Thymus (tissue), 11 donors: ENCODE data around the gene SETBP1. TPM values are rescaled to one million over a fixed set of nuclear protein-coding genes. Genes with fewer than 3 reads are reported as not detected.

Experiments used
- DNase-seq, 9 donors: peaks; one replicate each; pipeline ENCODE4 v3.0.0-alpha.2; 2013; ENCODE audit warnings: low spot score in 9 of 9, low read depth in 6 of 9, missing footprints in 1 of 9
- H3K27ac ChIP-seq, 2 donors: one replicate each; pipeline ENCODE4 v1.5.1; 2013; ENCODE audit warnings: control low read depth in 1 of 2, low read depth in 1 of 2, low read length in 1 of 2, mild to moderate bottlenecking in 1 of 2, moderate library complexity in 1 of 2
- H3K27me3 ChIP-seq, 2 donors: one replicate each; pipeline ENCODE4 v1.5.1; 2013; ENCODE audit warnings: low read length in 1 of 2; ENCODE audit not compliant: control insufficient read depth in 2 of 2, insufficient read depth in 1 of 2
- H3K36me3 ChIP-seq, 2 donors: one replicate each; pipeline ENCODE4 v1.5.1; 2013; ENCODE audit warnings: low read length in 1 of 2, mild to moderate bottlenecking in 1 of 2, moderate library complexity in 1 of 2; ENCODE audit not compliant: control insufficient read depth in 2 of 2, insufficient read depth in 2 of 2
- H3K4me1 ChIP-seq, 2 donors: one replicate each; pipeline ENCODE4 v1.5.1; 2013; ENCODE audit warnings: low read length in 2 of 2; ENCODE audit not compliant: control insufficient read depth in 2 of 2, insufficient read depth in 2 of 2
- H3K4me3 ChIP-seq, 2 donors: one replicate each; pipeline ENCODE4 v1.5.1; 2013; ENCODE audit warnings: low read length in 2 of 2, control low read depth in 1 of 2, mild to moderate bottlenecking in 1 of 2
- H3K9me3 ChIP-seq, 2 donors: one replicate each; pipeline ENCODE4 v1.5.1; 2013; ENCODE audit warnings: low read length in 1 of 2, mild to moderate bottlenecking in 1 of 2; ENCODE audit not compliant: control insufficient read depth in 2 of 2, insufficient read depth in 1 of 2
- WGBS: extraction: QIAGEN DNeasy Blood & Tissue Kit; methylation state at CpG from one replicate; pipeline ENCODE4 v1.1.7; 2013; 5-methylcytosine and 5-hydroxymethylcytosine counted together
- polyA plus RNA-seq: library from polyadenylated mRNA; stranded (reverse); fragments of 200-250 nt; gene quantifications from one replicate; pipeline ENCODE4 v1.2.3, GENCODE V29; 2013
- total RNA-seq: library from RNA; stranded (reverse); fragments of 120-200 nt; gene quantifications from one replicate; pipeline ENCODE4 v1.2.4, GENCODE V29; 2013
- donor health status: healthy.

SETBP1 gene
- total and polyA plus RNA-seq, 2 donors = 3.3 to 8.5 TPM

GRCh38 chr18:45037618-45038017 lies 356.9 kb downstream of the SETBP1 start:
- WGBS = 96% methylated on average over 2 of the region's 2 CpGs
- Histone ChIP-seq H3K4me1 (no peaks in the 10 kb centered on the region), H3K9me3 (no peaks in the 10 kb centered on the region), H3K27ac (no peak overlapping the region), H3K4me3 (no peak overlapping the region), H3K27me3 (no peaks in the 10 kb centered on the region), H3K36me3 (no peaks in the 10 kb centered on the region)
- DNase-seq = no peak

- H3K27ac ChIP-seq = no peak overlapping the region
- no peaks in the 10 kb centered on the region for H3K27me3 ChIP-seq
- H3K4me1 ChIP-seq = no peaks in the 10 kb centered on the region
- no peaks in the 10 kb centered on the region for H3K9me3 ChIP-seq
- no peaks in the 10 kb centered on the region for H3K36me3 ChIP-seq
- WGBS = 78% methylated on average over 5 of the region's 5 CpGs
- DNase-seq = no peak
- no peak overlapping the region for H3K4me3 ChIP-seq
Measured at GRCh38 chr18:45039376-45039775, 358.7 kb downstream of the SETBP1 start.

- no peak for DNase-seq
- Histone ChIP-seq H3K4me3 (no peak overlapping the region), H3K27ac (no peak overlapping the region), H3K27me3 (no peaks in the 10 kb centered on the region), H3K4me1 (no peaks in the 10 kb centered on the region), H3K9me3 (no peaks in the 10 kb centered on the region), H3K36me3 (no peaks in the 10 kb centered on the region)
- WGBS = 97% methylated on average over 1 of the region's 1 CpG
Measured at GRCh38 chr18:45040879-45041278, 360.2 kb downstream of the SETBP1 start.

- 97% methylated on average over 7 of the region's 7 CpGs for WGBS
- no peaks in the 10 kb centered on the region for H3K36me3 ChIP-seq
- no peak overlapping the region for H3K4me3 ChIP-seq
- no peaks in the 10 kb centered on the region for H3K4me1 ChIP-seq
- H3K27me3 ChIP-seq = no peaks in the 10 kb centered on the region
- no peaks in the 10 kb centered on the region for H3K9me3 ChIP-seq
- H3K27ac ChIP-seq = no peak overlapping the region
- no peak for DNase-seq
Measured at GRCh38 chr18:45044787-45045186, 364.1 kb downstream of the SETBP1 start.

GRCh38 chr18:45046228-45046627 lies 365.5 kb downstream of the SETBP1 start:
- DNase-seq = no peak
- H3K4me1 ChIP-seq = no peaks in the 10 kb centered on the region
- no peak overlapping the region for H3K4me3 ChIP-seq
- H3K27me3 ChIP-seq = no peaks in the 10 kb centered on the region
- no peak overlapping the region for H3K27ac ChIP-seq
- H3K36me3 ChIP-seq = no peaks in the 10 kb centered on the region
- no peaks in the 10 kb centered on the region for H3K9me3 ChIP-seq
- 97% methylated on average over 3 of the region's 3 CpGs for WGBS

GRCh38 chr18:45046961-45047360 lies 366.3 kb downstream of the SETBP1 start:
- WGBS = 98% methylated on average over 6 of the region's 6 CpGs
- H3K36me3 ChIP-seq = no peaks in the 10 kb centered on the region
- no peaks in the 10 kb centered on the region for H3K9me3 ChIP-seq
- no peak for DNase-seq
- H3K4me3 ChIP-seq = no peak overlapping the region
- H3K4me1 ChIP-seq = no peaks in the 10 kb centered on the region
- no peak overlapping the region for H3K27ac ChIP-seq
- no peaks in the 10 kb centered on the region for H3K27me3 ChIP-seq

- no peaks in the 10 kb centered on the region for H3K27me3 ChIP-seq
- no peaks in the 10 kb centered on the region for H3K4me1 ChIP-seq
- WGBS = 96% methylated on average over 4 of the region's 4 CpGs
- DNase-seq = no peak
- H3K36me3 ChIP-seq = no peaks in the 10 kb centered on the region
- H3K9me3 ChIP-seq = no peaks in the 10 kb centered on the region
- no peak overlapping the region for H3K4me3 ChIP-seq
- H3K27ac ChIP-seq = no peak overlapping the region
Measured at GRCh38 chr18:45049578-45050319, 369.1 kb downstream of the SETBP1 start.

- H3K27me3 ChIP-seq = no peaks in the 10 kb centered on the region
- H3K9me3 ChIP-seq = no peaks in the 10 kb centered on the region
- H3K4me1 ChIP-seq = no peaks in the 10 kb centered on the region
- H3K27ac ChIP-seq = no peak overlapping the region
- 93% methylated on average over 3 of the region's 3 CpGs for WGBS
- no peak overlapping the region for H3K4me3 ChIP-seq
- no peak for DNase-seq
- H3K36me3 ChIP-seq = no peaks in the 10 kb centered on the region
Measured at GRCh38 chr18:45050712-45051601, 370.3 kb downstream of the SETBP1 start.

GRCh38 chr18:45054636-45055035 lies 373.9 kb downstream of the SETBP1 start:
- WGBS = 98% methylated on average over 3 of the region's 3 CpGs
- no peaks in the 10 kb centered on the region for H3K4me1 ChIP-seq

More at GRCh38 chr18:45054636-45055035, 373.9 kb downstream of the SETBP1 start:
- Histone ChIP-seq H3K9me3 (no peaks in the 10 kb centered on the region), H3K36me3 (no peaks in the 10 kb centered on the region), H3K27ac (no peak overlapping the region), H3K4me3 (no peak overlapping the region), H3K27me3 (no peaks in the 10 kb centered on the region)
- no peak for DNase-seq
